HEK293T (cell line): ENCODE data around the gene PAAF1.

Experiments
- ARNT ChIP-seq: fragments of 450-650 bp; IDR thresholded peaks from 2 replicates; pipeline ENCODE4 v1.6.1; 2017; ENCODE audit warnings: mild to moderate bottlenecking
- CTBP1 ChIP-seq: fragments of 450-650 bp; IDR thresholded peaks from 2 replicates; pipeline ENCODE4 v1.6.1; 2016; ENCODE audit warnings: borderline replicate concordance
- FOXA1 ChIP-seq: fragments of 450-650 bp; IDR thresholded peaks from 2 replicates; pipeline ENCODE4 v1.6.1; 2016; ENCODE audit warnings: mild to moderate bottlenecking
- FOXK2 ChIP-seq: fragments of 450-650 bp; IDR thresholded peaks from 2 replicates; pipeline ENCODE4 v1.6.1; 2016; ENCODE audit warnings: mild to moderate bottlenecking
- FOXM1 ChIP-seq: fragments of 450-650 bp; IDR thresholded peaks from 2 replicates; pipeline ENCODE4 v1.6.1; 2017; ENCODE audit warnings: mild to moderate bottlenecking, borderline replicate concordance
- HDGF ChIP-seq: fragments of 450-650 bp; IDR thresholded peaks from 2 replicates; pipeline ENCODE4 v1.6.1; 2017; ENCODE audit warnings: antibody characterized with exemption, borderline replicate concordance
- LEF1 ChIP-seq: fragments of 450-650 bp; IDR thresholded peaks from 2 replicates; pipeline ENCODE4 v1.6.1; 2017; ENCODE audit warnings: mild to moderate bottlenecking, borderline replicate concordance
- NFRKB ChIP-seq: fragments of 450-650 bp; IDR thresholded peaks from 2 replicates; pipeline ENCODE4 v1.6.1; 2016; ENCODE audit warnings: mild to moderate bottlenecking, moderate library complexity
- SP1 ChIP-seq: fragments of 450-650 bp; IDR thresholded peaks from 2 replicates; pipeline ENCODE4 v1.6.1; 2017

- TF ChIP-seq HDGF (no peak), FOXK2 (no peak), SP1 (no peak), FOXA1 (no peak), FOXM1 (no peak), NFRKB (no peak), LEF1 (no peak), CTBP1 (no peak), ARNT (no peak)
These were observed 38.2 kb upstream of the PAAF1 start for GRCh38 chr11:73838443-73839122.
